HEK293 (cell line): ENCODE results near the gene MYLK.

Experiments used
- CTCF ChIA-PET: fragments of 350-600 bp; formaldehyde crosslinking; extraction: SDS; loops from one replicate; lab custom pipeline; 2021; ENCODE audit warnings: antibody characterized with exemption; lab: Yijun Ruan, JAX
- POLR2A ChIA-PET: fragments of 300-600 bp; formaldehyde crosslinking; extraction: SDS; loops from one replicate; lab custom pipeline; 2020; ENCODE audit warnings: antibody characterized with exemption, inconsistent platforms; lab: Yijun Ruan, JAX
- H3K27ac ChIP-seq: fragments of 200-500 bp; sonication (Bioruptor generic); 2 replicates; pipeline ENCODE4 v1.5.1; 2014; ENCODE audit warnings: low read depth, low read length, control low read depth, inconsistent platforms; ENCODE audit errors: extremely low read depth
- H3K36me3 ChIP-seq, 2 experiments: fragments of 200-500 bp in 1 of 2; sonication (Bioruptor generic) in 1 of 2; 1 replicate in 1 of 2; 2 replicates in 1 of 2; pipeline ENCODE4 v1.5.1; 2014 to 2017; ENCODE audit warnings: inconsistent platforms in 2 of 2, low read length in 2 of 2; ENCODE audit not compliant: control insufficient read depth in 2 of 2, insufficient read depth in 1 of 2
- H3K4me1 ChIP-seq: fragments of 200-500 bp; sonication (Bioruptor generic); 2 replicates; pipeline ENCODE4 v1.5.1; 2014; ENCODE audit warnings: mild to moderate bottlenecking, low read length, inconsistent platforms; ENCODE audit not compliant: control insufficient read depth, insufficient read depth
- H3K4me3 ChIP-seq: 2 replicates; pipeline ENCODE4 v1.5.1; 2011; ENCODE audit warnings: low read depth, mild to moderate bottlenecking, control low read depth, low read length, moderate library complexity
- H3K9me3 ChIP-seq: fragments of 200-500 bp; sonication (Bioruptor generic); 2 replicates; pipeline ENCODE4 v1.5.1; 2014; ENCODE audit warnings: low read depth, low read length, inconsistent platforms; ENCODE audit not compliant: control insufficient read depth, insufficient read depth
- HIC1 ChIP-seq: fragments of 450-650 bp; formaldehyde crosslinking; IDR thresholded peaks from 2 replicates; pipeline ENCODE4 v1.5.1; 2016; ENCODE audit warnings: missing biosample characterization, missing genetic modification characterization
- KLF1 ChIP-seq: fragments of 450-650 bp; formaldehyde crosslinking; IDR thresholded peaks from 2 replicates; pipeline ENCODE4 v1.5.1; 2016; ENCODE audit warnings: missing biosample characterization, missing genetic modification characterization
- ZBTB8A ChIP-seq: fragments of 450-650 bp; formaldehyde crosslinking; IDR thresholded peaks from 2 replicates; pipeline ENCODE4 v1.5.1; 2016; ENCODE audit warnings: missing biosample characterization, missing genetic modification characterization
- ZNF19 ChIP-seq: fragments of 450-650 bp; formaldehyde crosslinking; IDR thresholded peaks from 2 replicates; pipeline ENCODE4; 2016; ENCODE audit warnings: missing biosample characterization, missing genetic modification characterization, low read depth
- ZNF248 ChIP-seq: fragments of 450-650 bp; formaldehyde crosslinking; IDR thresholded peaks from 2 replicates; pipeline ENCODE4 v1.5.1; 2017; ENCODE audit warnings: missing biosample characterization, missing genetic modification characterization
- ZNF26 ChIP-seq: fragments of 450-650 bp; formaldehyde crosslinking; IDR thresholded peaks from 2 replicates; pipeline ENCODE4 v1.5.1; 2016; ENCODE audit warnings: missing biosample characterization, missing genetic modification characterization
- ZNF354C ChIP-seq: fragments of 450-650 bp; formaldehyde crosslinking; IDR thresholded peaks from 2 replicates; pipeline ENCODE4 v1.5.1; 2016; ENCODE audit warnings: missing biosample characterization, missing genetic modification characterization, low read depth, borderline replicate concordance
- ZNF677 ChIP-seq: fragments of 450-650 bp; IDR thresholded peaks from 2 replicates; pipeline ENCODE4 v1.5.0; 2018; ENCODE audit warnings: missing biosample characterization, mild to moderate bottlenecking, missing genetic modification characterization, moderate library complexity
- ZNF830 ChIP-seq: fragments of 450-650 bp; IDR thresholded peaks from 2 replicates; pipeline ENCODE4 v1.5.0; 2018; ENCODE audit warnings: missing biosample characterization, missing genetic modification characterization, low read depth, mild to moderate bottlenecking, moderate library complexity
- ZSCAN23 ChIP-seq: fragments of 450-650 bp; formaldehyde crosslinking; IDR thresholded peaks from 2 replicates; pipeline ENCODE4 v1.5.1; 2016; ENCODE audit warnings: missing biosample characterization, missing genetic modification characterization
- TF ChIP-seq, protein P1 (sequence below): fragments of 450-650 bp; formaldehyde crosslinking; conservative IDR thresholded peaks from 2 replicates; pipeline ENCODE4 v1.5.1; 2016; ENCODE audit warnings: low read depth, missing biosample characterization, missing genetic modification characterization
- TF ChIP-seq, protein P2 (sequence below): fragments of 450-650 bp; formaldehyde crosslinking; IDR thresholded peaks from 2 replicates; pipeline ENCODE4 v1.5.1; 2017; ENCODE audit warnings: missing biosample characterization, missing genetic modification characterization
- TF ChIP-seq, protein P3 (sequence below): fragments of 450-650 bp; formaldehyde crosslinking; IDR thresholded peaks from 2 replicates; pipeline ENCODE4 v1.5.1; 2017; ENCODE audit warnings: missing biosample characterization, missing genetic modification characterization

Gene MYLK

DNA sequence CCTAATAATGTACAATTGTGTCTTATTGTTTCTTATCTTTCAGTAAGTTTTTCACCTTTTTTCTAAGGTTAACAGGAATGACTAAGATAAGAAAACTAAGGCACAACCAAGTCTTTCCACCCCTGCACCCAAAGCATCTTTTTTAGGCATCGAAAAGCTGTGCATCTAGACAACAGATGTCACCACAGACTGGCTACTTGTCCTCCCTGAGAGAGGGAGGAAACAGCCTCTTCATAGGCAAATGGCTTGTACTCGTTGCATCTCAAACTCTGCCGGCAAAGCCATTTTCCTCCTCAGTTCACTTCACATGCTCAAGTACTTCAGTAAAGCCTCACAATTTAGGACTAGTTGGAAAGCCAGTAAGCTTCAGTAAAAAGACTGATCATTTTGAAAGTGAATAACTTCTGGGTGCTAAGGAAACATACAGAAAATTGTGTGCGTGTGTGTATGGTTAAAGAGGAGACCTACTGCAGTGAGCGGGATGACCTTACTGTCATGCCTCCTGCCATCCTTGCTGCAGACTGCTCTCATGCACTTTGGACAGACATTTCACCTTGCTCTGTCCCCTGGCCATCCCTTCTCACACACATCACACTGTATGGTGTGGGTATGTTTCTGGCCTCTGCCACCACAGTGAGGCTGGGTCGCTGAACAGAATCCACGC is 262.8 kb downstream of the MYLK start:
- H3K4me3 ChIP-seq: no peak overlapping the region
- no peaks in the 10 kb centered on the region for H3K9me3 ChIP-seq
- no peaks in the 10 kb centered on the region for H3K4me1 ChIP-seq
- H3K36me3 ChIP-seq: peaks cover 0 to 23% of the 10 kb centered on the region in 2 experiments; a peak in 1 of 3 replicates
- no peak overlapping the region for H3K27ac ChIP-seq
- no peak for TF ChIP-seq KLF1 (tag by site-specific recombination)
- TF ChIP-seq ZNF677: no peak
- TF ChIP-seq ZNF26 (tag by site-specific recombination): no peak
- POLR2A ChIA-PET: no interaction called here
- CTCF ChIA-PET: interaction anchor here (1.3 kb wide), 1 partner anchor 103 kb away, joined by 3 read pairs; no protein-coding TSS in a partner anchor

DNA sequence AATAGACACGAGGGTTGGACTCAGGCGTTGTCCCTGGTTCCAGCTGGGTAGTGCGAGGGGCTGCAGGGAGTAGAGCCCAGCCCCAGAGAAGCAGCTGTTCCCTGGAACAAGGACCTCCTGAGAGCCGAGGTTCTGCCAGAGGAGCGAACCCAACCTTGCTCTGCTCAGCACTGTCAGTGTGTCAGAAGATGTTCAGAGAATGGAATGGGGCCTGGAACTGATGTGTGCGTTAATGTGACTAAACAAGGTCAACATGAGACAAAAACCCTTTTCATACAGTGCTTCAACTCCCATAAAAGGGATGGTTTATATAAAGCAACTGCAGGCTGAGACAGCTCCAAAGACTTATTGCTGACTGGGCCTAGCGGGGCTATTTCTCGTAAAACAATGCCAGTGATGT is 263.8 kb downstream of the MYLK start:
- Histone ChIP-seq H3K36me3 (peaks cover 0 to 20% of the 10 kb centered on the region in 2 experiments; a peak in 1 of 3 replicates), H3K4me3 (no peak overlapping the region), H3K27ac (no peak overlapping the region), H3K9me3 (no peaks in the 10 kb centered on the region), H3K4me1 (no peaks in the 10 kb centered on the region)
- TF ChIP-seq, protein P1, sequence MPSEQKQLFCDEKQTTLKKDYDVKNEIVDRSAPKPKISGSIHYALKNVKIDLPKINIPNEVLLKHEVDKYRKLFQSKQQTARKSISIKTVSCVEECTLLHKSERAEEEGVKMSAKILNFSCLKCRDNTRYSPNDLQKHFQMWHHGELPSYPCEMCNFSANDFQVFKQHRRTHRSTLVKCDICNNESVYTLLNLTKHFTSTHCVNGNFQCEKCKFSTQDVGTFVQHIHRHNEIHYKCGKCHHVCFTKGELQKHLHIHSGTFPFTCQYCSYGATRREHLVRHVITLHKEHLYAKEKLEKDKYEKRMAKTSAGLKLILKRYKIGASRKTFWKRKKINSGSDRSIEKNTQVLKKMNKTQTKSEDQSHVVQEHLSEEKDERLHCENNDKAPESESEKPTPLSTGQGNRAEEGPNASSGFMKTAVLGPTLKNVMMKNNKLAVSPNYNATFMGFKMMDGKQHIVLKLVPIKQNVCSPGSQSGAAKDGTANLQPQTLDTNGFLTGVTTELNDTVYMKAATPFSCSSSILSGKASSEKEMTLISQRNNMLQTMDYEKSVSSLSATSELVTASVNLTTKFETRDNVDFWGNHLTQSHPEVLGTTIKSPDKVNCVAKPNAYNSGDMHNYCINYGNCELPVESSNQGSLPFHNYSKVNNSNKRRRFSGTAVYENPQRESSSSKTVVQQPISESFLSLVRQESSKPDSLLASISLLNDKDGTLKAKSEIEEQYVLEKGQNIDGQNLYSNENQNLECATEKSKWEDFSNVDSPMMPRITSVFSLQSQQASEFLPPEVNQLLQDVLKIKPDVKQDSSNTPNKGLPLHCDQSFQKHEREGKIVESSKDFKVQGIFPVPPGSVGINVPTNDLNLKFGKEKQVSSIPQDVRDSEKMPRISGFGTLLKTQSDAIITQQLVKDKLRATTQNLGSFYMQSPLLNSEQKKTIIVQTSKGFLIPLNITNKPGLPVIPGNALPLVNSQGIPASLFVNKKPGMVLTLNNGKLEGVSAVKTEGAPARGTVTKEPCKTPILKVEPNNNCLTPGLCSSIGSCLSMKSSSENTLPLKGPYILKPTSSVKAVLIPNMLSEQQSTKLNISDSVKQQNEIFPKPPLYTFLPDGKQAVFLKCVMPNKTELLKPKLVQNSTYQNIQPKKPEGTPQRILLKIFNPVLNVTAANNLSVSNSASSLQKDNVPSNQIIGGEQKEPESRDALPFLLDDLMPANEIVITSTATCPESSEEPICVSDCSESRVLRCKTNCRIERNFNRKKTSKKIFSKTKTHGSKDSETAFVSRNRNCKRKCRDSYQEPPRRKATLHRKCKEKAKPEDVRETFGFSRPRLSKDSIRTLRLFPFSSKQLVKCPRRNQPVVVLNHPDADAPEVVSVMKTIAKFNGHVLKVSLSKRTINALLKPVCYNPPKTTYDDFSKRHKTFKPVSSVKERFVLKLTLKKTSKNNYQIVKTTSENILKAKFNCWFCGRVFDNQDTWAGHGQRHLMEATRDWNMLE (tag by site-specific recombination): no peak
- TF ChIP-seq ZNF248 (no peak), ZBTB8A (tag by site-specific recombination) (no peak), ZNF354C (no peak), ZNF19 (tag by site-specific recombination) (no peak), ZNF830 (no peak), ZSCAN23 (tag by site-specific recombination) (no peak), HIC1 (tag by site-specific recombination) (no peak)
- TF ChIP-seq, protein P2, sequence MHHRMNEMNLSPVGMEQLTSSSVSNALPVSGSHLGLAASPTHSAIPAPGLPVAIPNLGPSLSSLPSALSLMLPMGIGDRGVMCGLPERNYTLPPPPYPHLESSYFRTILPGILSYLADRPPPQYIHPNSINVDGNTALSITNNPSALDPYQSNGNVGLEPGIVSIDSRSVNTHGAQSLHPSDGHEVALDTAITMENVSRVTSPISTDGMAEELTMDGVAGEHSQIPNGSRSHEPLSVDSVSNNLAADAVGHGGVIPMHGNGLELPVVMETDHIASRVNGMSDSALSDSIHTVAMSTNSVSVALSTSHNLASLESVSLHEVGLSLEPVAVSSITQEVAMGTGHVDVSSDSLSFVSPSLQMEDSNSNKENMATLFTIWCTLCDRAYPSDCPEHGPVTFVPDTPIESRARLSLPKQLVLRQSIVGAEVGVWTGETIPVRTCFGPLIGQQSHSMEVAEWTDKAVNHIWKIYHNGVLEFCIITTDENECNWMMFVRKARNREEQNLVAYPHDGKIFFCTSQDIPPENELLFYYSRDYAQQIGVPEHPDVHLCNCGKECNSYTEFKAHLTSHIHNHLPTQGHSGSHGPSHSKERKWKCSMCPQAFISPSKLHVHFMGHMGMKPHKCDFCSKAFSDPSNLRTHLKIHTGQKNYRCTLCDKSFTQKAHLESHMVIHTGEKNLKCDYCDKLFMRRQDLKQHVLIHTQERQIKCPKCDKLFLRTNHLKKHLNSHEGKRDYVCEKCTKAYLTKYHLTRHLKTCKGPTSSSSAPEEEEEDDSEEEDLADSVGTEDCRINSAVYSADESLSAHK (tag by site-specific recombination): no peak
- TF ChIP-seq, protein P3, sequence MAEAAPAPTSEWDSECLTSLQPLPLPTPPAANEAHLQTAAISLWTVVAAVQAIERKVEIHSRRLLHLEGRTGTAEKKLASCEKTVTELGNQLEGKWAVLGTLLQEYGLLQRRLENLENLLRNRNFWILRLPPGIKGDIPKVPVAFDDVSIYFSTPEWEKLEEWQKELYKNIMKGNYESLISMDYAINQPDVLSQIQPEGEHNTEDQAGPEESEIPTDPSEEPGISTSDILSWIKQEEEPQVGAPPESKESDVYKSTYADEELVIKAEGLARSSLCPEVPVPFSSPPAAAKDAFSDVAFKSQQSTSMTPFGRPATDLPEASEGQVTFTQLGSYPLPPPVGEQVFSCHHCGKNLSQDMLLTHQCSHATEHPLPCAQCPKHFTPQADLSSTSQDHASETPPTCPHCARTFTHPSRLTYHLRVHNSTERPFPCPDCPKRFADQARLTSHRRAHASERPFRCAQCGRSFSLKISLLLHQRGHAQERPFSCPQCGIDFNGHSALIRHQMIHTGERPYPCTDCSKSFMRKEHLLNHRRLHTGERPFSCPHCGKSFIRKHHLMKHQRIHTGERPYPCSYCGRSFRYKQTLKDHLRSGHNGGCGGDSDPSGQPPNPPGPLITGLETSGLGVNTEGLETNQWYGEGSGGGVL (tag by site-specific recombination): no peak
- ChIA-PET POLR2A (no interaction called here), CTCF (interaction anchor here (0.7 to 1.3 kb wide), 2 partner anchors 22 to 104 kb away, joined by 3 read pairs; no protein-coding TSS in a partner anchor)
